ENCODE measurements around the gene PMPCA.

The PMPCA gene

GRCh38 chr9:136437839-136438547 is 27.5 kb downstream of the PMPCA start:
- no peak for DNase-seq

GRCh38 chr9:136438548-136439480 is 28.4 kb downstream of the PMPCA start:
- DNase-seq: no peak

GRCh38 chr9:136439481-136440408 is 29.3 kb downstream of the PMPCA start, which contains the start of gene INPP5E:
INPP5E (minus strand) TSS chr9:136439845; CDS start chr9:136439419, 426 bp downstream.
- DNase-seq: no peak

- no peak for DNase-seq
Measured at GRCh38 chr9:136441191-136441680, 30.8 kb downstream of the PMPCA start.

GRCh38 chr9:136441681-136442245 is 31.3 kb downstream of the PMPCA start:
- DNase-seq: no peak

- no peak for DNase-seq
Measured at GRCh38 chr9:136442265-136442664, 31.8 kb downstream of the PMPCA start.

GRCh38 chr9:136443087-136443486 is 32.6 kb downstream of the PMPCA start:
- no peak for DNase-seq

GRCh38 chr9:136443687-136444086 is 33.2 kb downstream of the PMPCA start:
- no peak for DNase-seq

GRCh38 chr9:136444102-136444501 is 33.6 kb downstream of the PMPCA start:
- DNase-seq: no peak

- DNase-seq: no peak
Measured at GRCh38 chr9:136445799-136446198, 35.3 kb downstream of the PMPCA start.

GRCh38 chr9:136447173-136447778 is 36.8 kb downstream of the PMPCA start:
- no peak for DNase-seq

GRCh38 chr9:136448655-136449054 is 38.2 kb downstream of the PMPCA start:
- no peak for DNase-seq

GRCh38 chr9:136451221-136451877 is 40.9 kb downstream of the PMPCA start:
- DNase-seq: no peak

- DNase-seq: no peak
Measured at GRCh38 chr9:136453326-136453725, 42.9 kb downstream of the PMPCA start.

- DNase-seq: no peak
Measured at GRCh38 chr9:136454026-136454796, 43.8 kb downstream of the PMPCA start.

GRCh38 chr9:136455043-136456002 is 44.9 kb downstream of the PMPCA start:
- DNase-seq: no peak

GRCh38 chr9:136456258-136456657 is 45.8 kb downstream of the PMPCA start:
- DNase-seq: no peak

- DNase-seq: no peak
Measured at GRCh38 chr9:136457326-136457725, 46.9 kb downstream of the PMPCA start.

GRCh38 chr9:136459425-136459824 is 49.0 kb downstream of the PMPCA start:
- DNase-seq: no peak
